WI38 (cell line): ENCODE results near the gene FIBP.

ENCODE experiments used
- H3K4me3 ChIP-seq: 2 replicates; pipeline ENCODE4 v1.5.1; 2011; ENCODE audit warnings: low read depth, mild to moderate bottlenecking, control low read depth, low read length
- CTCF ChIP-seq: IDR thresholded peaks from 2 replicates; pipeline ENCODE4 v1.5.1; 2012; ENCODE audit warnings: low read depth, mild to moderate bottlenecking, control low read depth, low read length

The FIBP gene

DNA sequence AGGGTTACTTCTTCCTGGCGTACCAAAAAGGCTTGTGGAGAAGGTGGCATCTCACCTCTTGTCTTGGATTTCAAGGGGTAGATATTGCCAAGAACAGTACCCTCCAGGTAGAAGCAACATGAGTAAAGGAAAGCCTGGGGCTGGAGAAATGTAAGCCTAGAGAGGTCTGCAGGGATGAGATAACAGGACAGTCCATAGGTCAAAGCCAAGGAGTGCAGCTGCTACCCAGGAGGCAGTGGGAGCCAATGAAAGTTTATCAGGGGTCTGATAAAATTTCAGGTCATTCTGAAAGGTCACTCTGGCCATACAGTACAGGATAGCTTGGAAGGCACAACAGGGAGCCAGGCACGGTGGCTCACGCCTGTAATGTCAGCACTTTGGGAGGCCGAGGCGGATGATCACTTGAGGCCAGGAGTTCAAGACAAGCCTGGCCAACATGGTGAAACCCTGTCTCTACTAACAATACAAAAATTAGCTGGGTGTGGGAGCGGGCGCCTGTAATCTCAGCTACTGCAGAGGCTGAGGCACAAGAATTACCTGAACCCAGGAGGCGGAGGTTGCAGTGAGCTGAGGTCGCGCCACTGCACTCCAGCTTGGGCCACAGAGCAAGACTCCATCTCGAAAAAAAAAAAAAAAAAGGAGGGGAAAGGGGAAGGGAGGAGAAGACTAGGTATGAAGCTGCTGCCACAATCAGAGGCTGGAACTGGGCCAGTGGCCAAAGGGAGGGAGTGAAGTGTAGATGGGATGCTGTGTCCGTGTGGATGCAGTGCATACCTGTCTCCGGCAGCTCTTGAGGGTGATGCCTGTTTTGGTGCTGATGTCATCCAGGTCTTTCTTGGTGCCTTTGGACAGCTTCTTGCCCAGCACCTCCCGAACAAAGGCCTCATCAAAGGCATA lies 1.2 kb downstream of the FIBP start:
- peak overlapping the region; percentile 78 for H3K4me3 ChIP-seq
- TF ChIP-seq CTCF = no peak

- H3K4me3 ChIP-seq = no peak overlapping the region
- TF ChIP-seq CTCF = no peak
Observed at GRCh38 chr11:65885808-65886536, 2.3 kb downstream of the FIBP start.

DNA sequence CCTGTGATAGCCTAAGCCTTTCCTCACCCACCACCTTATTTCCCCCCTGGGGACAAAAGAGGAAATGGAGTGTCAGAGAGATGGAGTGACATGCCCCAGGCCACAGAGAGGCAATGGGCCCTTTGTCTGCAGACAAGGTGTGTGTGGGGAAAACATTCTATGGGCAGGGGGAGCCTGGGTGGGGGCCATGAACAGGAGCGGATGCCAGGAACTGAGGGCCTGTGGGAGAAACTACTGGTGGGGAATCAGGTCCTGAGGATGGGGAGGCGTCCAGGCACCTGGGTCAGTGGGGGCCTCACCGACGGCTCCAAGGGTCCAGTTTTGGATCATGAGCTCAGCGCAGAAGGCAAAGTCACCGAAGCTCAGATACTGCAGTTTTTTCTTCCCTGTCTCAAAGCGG lies 3.0 kb downstream of the FIBP start:
- TF ChIP-seq CTCF = no peak
- H3K4me3 ChIP-seq = no peak overlapping the region

DNA sequence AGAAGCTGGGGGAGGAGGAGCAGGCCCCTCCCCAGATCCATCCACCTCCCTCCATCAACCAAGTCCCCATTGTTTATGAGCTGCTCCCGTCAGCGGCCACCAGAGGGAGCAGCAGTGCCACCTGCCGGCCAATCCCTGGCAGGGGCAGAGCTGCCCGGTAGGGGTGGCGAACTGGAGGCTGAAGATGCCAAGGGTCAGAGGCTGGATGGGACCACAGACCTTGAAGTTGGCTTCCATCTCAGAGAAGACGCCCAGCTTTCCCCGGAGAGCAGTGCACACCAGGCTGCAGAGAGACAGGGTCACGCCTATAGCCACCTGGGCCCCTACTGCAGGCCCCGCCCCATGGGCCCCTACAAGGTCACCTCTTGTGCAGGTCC lies 3.6 kb downstream of the FIBP start:
- H3K4me3 ChIP-seq = no peak overlapping the region
- TF ChIP-seq CTCF = peak; percentile 99

- no peak overlapping the region for H3K4me3 ChIP-seq
- no peak for TF ChIP-seq CTCF
Observed at GRCh38 chr11:65883786-65884715, 4.2 kb downstream of the FIBP start.

GRCh38 chr11:65883058-65883761 lies 5.1 kb downstream of the FIBP start:
- no peak overlapping the region for H3K4me3 ChIP-seq
- no peak for TF ChIP-seq CTCF
